OCI-LY7 (cell line): ENCODE data around the gene ATP8B4.

Source experiments
- EZH2phosphoT487 ChIP-seq: fragments of 200-600 bp; sonication (generic); IDR thresholded peaks from 2 replicates; pipeline ENCODE4 v1.6.1; 2018; ENCODE audit warnings: low read depth, borderline replicate concordance, mild to moderate bottlenecking, mixed run types, antibody characterized with exemption, low read length, moderate library complexity, mixed read lengths
- TF ChIP-seq, protein P1 (sequence below): fragments of 200-600 bp; sonication (generic); conservative IDR thresholded peaks from 2 replicates; pipeline ENCODE4 v1.5.1; 2014; ENCODE audit warnings: mild to moderate bottlenecking, antibody characterized with exemption, low read length, moderate library complexity, mixed read lengths

- TF ChIP-seq, protein P1, sequence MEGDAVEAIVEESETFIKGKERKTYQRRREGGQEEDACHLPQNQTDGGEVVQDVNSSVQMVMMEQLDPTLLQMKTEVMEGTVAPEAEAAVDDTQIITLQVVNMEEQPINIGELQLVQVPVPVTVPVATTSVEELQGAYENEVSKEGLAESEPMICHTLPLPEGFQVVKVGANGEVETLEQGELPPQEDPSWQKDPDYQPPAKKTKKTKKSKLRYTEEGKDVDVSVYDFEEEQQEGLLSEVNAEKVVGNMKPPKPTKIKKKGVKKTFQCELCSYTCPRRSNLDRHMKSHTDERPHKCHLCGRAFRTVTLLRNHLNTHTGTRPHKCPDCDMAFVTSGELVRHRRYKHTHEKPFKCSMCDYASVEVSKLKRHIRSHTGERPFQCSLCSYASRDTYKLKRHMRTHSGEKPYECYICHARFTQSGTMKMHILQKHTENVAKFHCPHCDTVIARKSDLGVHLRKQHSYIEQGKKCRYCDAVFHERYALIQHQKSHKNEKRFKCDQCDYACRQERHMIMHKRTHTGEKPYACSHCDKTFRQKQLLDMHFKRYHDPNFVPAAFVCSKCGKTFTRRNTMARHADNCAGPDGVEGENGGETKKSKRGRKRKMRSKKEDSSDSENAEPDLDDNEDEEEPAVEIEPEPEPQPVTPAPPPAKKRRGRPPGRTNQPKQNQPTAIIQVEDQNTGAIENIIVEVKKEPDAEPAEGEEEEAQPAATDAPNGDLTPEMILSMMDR: no peak
- no peak for TF ChIP-seq EZH2phosphoT487
These were observed 100.5 kb downstream of the ATP8B4 start for GRCh38 chr15:50018491-50018890.
